Stimulated activated CD4-positive, alpha-beta T cell treated with anti-CD3 and anti-CD28 coated beads, Interleukin-1b, Interleukin-23, amount 100 ng/mL, for 4 hours (primary cell): ENCODE results near the gene JAM3.
A peak's percentile ranks its signal among the peaks of the same experiment; 100 is the strongest.

Experiments
- DNase-seq, 2 donors: peaks; one replicate each; pipeline ENCODE4 v3.0.0-alpha.2; 2020; ENCODE audit warnings: low read depth in 2 of 2

JAM3 gene

DNA sequence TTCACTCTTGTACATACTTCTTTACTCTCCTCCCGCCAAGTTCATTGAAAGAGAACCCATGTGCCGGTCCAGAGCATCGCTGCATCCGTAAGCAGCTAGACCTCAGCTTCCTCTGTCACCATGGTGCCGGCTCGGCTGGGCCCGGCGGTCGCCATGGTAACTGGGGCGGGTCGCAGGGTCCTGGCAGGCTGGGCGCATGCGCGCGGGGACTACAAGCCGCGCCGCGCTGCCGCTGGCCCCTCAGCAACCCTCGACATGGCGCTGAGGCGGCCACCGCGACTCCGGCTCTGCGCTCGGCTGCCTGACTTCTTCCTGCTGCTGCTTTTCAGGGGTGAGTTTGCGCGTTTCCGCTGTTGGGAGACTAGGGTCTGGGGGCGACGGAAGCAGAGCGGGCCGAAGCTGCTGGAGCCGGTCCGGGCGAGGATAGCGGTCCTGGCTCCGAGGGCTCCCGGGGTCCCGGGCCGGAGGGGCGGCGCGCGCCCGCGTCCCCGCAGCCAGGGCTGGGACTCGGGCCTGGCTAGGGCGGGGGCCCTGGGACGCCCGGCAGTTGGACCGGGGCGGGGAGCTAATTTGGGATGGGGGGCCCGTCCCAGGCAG lies at the start of gene JAM3:
TSS of gene JAM3 (plus strand) at position 244 of the 597 bp plus-strand sequence. CDS start at position 256, 12 bp downstream.
- DNase-seq: peak; percentile 96

DNA sequence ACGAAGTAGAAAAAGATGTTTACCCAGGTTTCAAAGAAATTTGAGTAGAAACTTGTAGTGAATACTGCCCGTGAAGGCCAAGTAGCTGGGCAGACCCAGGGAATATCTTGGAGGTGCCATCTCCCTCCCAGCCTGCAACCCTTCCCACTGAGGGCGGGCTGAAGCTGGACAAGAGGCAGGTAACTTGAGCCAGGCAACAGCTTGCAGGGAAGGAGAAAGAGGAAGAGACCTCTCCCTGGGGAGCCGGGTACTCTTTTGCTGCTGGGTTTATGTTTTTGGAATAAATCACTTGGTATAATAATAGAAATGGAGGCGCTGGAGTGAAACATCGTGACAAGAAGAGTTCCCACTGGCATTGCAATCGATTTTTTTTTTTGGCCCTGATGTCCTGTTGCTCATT lies 49.4 kb upstream of the JAM3 start:
- no peak for DNase-seq

DNA sequence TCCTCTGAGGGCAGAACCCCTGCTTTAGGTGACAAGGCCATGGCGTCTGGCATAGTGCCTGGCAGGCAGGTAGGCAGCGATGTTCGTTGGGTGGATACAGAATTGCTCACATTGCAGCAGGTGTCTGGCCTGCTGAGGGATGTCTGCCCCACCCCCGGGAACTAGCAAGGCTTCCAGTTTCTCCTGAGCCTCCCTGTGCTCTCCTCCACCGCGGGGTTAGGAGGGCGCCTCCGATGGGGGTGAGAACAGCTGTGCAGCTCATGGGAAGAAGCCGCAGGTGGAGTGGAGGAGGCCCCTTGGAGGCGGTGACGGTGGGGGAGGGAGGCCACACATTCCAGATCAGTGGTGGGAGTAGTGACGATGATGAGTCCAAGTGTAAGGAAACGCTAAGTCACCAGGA lies 48.3 kb upstream of the JAM3 start:
- DNase-seq: no peak

DNA sequence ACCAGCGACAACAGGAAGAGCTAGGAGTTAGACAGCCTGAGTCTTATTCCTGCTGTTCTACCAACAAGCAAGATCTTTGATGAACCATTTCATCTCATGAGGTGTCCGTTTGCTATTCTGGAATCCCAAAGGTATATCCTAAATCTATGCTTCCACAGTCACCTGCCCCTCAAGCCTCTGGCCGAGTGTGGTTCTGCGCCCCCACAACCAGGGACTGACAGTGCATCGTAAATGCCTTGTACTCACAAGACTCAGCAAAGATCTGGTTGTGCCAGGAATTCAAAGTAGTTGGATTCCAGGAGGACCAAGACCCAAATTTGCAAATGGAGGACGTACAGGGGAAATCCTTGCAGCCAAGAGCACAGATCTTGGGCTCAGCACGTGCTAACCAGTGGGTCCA lies 47.5 kb upstream of the JAM3 start:
- DNase-seq: no peak

GRCh38 chr11:134022748-134023147 lies 46.1 kb upstream of the JAM3 start:
- no peak for DNase-seq

DNA sequence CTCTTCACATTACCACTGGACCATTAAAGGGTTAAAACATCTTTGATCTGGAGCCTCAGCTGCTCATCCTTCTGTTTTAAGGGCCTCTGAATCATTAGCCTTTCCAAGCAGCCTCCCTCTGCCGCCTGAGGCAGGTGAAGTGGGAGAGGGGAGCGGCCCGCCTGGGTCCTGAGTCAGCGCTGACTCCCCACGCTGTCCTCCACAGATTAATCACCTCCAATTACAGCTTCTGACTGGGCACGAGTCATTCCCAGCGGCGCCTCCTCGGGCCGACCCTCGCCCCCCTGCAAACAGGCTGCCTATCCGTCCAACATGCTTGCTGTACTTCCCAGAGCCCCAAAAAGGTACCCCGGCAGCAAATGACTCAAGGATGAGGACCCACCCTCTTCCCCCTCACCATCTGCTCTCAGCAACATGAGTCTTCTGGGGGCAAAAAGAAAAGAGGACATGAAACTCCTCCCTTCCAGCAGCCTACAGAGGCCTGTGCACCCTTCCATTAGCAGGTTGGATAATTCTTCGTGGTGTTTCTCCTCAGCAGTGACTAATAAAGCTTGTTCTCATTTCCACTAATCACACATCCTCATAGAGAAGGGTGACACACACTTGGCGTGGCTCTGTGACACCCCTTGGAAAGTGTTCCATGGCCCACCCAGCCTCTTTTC lies 44.3 kb upstream of the JAM3 start:
- DNase-seq: no peak

DNA sequence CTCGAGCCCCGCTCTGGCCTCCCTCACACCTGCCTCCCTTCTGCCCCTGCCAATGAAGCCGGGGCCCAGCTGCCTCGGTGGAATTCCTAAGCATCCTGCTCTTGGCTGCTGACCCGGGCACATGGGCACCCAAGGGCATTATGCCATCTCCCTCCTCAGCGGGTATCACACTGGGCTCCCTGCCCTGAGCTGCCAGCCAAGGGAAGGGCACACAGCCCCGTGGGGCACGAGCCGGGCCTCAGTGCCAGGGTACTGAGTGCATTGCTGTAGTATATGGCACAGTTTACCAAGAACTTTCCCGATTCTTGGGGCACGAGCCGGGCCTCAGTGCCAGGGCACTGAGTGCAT lies 43.8 kb upstream of the JAM3 start:
- DNase-seq: no peak

DNA sequence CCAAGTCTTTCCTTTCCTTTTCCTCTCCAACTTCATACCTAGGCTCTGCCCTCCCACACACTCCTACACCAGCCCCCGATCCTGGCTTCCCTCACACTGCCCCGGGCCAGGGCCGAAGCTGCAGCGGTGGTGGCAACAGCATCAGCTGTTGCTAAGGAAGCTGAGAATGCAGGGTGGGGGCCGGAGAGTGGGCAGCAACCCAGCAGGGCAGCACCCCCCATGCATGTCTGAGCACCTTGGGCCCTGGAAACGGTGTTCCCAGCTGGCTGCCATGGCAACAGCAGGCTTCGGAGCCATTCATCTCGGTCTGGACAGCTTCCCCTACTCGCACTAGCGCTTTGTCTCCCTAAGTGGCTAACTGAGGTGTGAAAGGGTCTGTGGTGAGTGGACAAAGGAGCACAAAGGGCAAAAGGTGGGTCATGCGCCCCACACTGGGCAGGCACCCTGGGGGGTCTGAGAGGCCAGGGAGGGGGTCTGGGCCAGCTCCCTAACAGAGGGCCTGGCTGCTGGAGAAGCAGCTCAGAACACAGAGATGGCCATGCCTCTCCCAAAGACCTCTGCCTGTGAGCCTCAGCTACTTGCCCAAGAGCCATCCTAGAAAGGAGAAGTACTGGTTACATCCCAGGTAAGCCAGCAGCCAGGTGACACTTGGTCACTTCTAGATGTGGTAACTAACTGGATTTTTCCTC lies 42.1 kb upstream of the JAM3 start:
- no peak for DNase-seq

GRCh38 chr11:134027671-134028070 lies 41.2 kb upstream of the JAM3 start:
- DNase-seq: no peak

- no peak for DNase-seq
Measured at GRCh38 chr11:134028368-134028920, 40.4 kb upstream of the JAM3 start.

GRCh38 chr11:134030853-134031252 lies 38.0 kb upstream of the JAM3 start:
- no peak for DNase-seq

DNA sequence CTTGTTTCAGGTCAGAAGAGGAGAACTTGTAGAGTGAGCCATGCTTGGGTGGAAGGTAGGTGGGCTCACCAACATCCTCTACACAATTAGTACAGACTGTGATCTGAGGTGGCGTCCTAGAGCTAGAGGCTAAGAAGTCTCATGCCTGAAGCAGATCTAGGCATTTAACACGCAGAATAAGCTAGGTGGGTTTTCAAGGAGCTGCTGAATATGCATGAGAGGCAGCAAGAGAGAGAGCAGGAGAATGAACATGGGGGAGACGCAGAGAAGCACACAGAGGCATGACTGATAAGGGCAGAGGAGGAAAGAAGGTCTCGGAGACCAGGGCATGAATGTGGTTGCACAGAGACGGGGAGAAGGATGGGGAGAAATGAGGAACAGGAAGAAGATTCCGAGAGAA lies 36.8 kb upstream of the JAM3 start:
- DNase-seq: no peak

DNA sequence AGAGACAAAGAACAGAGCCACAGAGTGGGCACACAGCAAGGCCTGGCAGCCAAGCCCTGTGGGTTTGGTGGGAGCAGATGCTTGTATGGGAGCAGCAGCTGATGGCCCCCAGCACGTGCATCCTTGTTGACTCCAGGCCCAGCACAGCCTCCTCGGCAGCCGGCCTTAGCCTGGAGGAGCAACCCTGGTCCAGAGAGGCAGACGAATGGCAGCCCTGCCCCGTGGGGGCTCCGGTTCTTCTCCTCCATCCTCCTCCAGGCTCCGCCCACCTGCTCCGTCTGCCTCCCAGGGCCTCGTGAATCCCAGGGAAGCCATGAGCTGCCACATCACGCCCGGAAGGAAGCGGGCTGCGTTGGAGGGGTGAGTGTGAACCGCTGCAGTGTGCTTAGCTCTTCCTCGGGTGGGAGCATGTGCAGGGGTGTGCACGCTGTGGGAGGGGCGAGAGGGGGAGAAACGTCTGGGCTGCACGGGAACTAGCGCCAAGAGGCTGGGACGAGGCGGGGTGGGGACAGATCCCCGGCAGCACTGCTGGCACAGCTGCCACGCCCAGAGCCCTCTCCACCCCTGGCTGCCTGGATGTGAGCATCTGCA lies 36.3 kb upstream of the JAM3 start:
- DNase-seq: no peak

- DNase-seq: no peak
Measured at GRCh38 chr11:134033276-134033675, 35.6 kb upstream of the JAM3 start.

- DNase-seq: peak; percentile 46 to 47
Measured at GRCh38 chr11:134033696-134034491, 35.0 kb upstream of the JAM3 start.

DNA sequence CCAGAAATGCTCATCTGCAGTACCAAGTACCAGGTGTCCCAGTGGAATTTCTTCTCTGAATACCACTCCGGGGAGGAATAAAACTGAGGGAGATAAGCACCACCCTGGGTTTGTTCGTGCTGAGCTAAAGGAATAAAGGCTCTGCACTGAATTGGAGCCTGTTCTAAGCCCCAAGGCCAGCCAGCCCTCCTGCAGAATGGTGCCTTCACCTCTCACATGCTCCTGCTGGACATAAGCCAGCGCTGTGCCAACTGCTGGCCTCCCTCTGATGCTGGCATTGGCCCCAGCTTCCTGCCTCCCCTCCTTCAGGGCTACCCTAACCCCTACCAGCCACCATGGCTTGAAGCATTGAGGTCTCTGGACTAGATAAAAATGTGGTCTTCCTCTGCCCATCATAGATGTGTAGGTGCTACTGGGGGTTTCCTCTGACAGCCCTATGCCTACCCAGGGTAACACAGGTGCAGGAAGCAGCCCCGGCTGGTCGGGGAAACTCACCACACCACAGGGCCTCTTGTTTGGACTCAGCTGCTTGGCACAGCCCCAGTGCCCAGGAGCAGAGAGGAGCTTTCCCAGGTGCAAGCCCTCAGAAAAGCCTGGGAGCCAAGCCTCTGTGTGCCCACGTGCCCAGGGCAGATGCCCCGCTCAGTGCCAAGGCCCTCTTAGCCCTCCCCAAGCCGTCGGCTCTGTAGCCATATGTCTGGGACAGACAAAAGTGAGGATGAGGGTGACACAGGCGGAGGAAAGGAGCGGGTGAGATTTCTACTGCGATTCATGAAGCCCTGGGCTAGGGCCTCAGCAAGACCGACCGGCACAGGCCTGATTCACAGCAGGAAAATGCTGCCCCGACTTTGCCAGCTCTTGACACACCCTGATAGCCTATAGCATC lies 34.1 kb upstream of the JAM3 start:
- no peak for DNase-seq

GRCh38 chr11:134036492-134037045 lies 32.3 kb upstream of the JAM3 start:
- no peak for DNase-seq

DNA sequence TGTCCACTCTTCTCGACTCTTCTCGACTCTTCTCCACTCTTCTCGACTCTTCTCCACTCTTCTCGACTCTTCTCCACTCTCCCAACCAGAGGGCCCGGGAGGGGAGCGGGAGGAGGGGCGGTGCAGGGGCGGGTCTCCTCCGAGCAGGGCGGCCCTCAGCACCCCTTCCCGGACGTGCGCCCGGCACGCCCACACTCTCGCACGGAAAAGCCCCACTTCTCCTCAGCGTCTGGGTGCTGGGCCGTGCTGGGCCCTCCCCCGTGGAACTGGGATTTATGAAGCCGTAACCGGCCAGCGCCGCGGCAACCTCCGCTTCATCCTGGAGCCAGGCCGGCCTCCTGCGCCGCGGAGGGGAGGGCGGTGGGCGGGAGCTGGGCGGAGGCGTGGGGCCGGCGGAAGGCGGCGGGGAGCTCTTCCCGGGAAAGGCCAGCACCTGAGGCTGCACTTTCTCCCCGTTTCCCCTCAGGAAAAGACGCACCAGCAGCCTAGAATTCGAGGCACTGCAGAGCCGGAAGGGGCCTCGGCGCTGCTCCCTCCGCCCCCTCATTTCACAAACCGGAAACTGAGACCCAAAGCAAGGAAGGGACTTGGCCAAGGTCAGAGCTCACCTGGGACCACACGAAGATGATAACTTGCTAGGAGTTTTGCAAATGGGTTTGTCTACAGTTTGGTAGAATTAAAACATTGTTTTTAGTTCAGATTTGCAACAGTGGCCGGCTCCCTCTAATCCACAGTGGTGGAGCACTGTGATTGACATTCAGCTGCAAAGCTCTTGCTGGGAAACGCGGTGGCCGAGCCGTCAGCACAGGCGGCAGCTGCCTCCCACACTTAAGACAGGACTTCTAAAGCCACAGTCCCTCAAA lies 31.6 kb upstream of the JAM3 start:
- peak in 1 of 2 donors; percentile 47 for DNase-seq

- no peak for DNase-seq
Measured at GRCh38 chr11:134038897-134039470, 29.9 kb upstream of the JAM3 start.
